Motor neuron (in vitro differentiated cells): ENCODE results near the gene PCK2. TPM values are rescaled to one million over a fixed set of nuclear protein-coding genes. Genes with fewer than 3 reads are reported as not detected.
A peak's percentile ranks its signal among the peaks of the same experiment; 100 is the strongest.
"Not testable (repeated sequence)": the region's sequence is repeated elsewhere in the genome, so short reads cannot be mapped to it uniquely, and the experiment has no call there.

ENCODE experiments used
- ATAC-seq, 8 experiments: fragments of 200-7000 bp; cut with Tn5 transposase; replicated peaks in 6 of 8; 2 replicates each; pipeline ENCODE4 v1.8.0; 2021; ENCODE audit warnings: mild to moderate bottlenecking in 8 of 8, moderate library complexity in 8 of 8
- H3K27ac ChIP-seq, 2 donors: fragments of 250-450 bp; sonication (Bioruptor Pico); 2 replicates each; pipeline ENCODE4 v1.9.0; 2021; ENCODE audit warnings: antibody characterized with exemption in 2 of 2, mild to moderate bottlenecking in 2 of 2, moderate library complexity in 1 of 2
- H3K4me1 ChIP-seq, 2 donors: fragments of 250-450 bp; sonication (Bioruptor Pico); replicated peaks in 1 of 2; 2 replicates each; pipeline ENCODE4 v1.6.1; 2021; ENCODE audit warnings: antibody characterized with exemption in 2 of 2, mild to moderate bottlenecking in 2 of 2, moderate library complexity in 1 of 2
- H3K4me3 ChIP-seq, 5 donors: fragments of 250-450 bp; sonication (Bioruptor Pico); 2 replicates each; pipeline ENCODE4 v1.9.0; 2021; ENCODE audit warnings: antibody characterized with exemption in 5 of 5, mild to moderate bottlenecking in 5 of 5, moderate library complexity in 4 of 5
- WGBS, 10 experiments: fragments of 450-650 bp; shearing (Covaris generic); methylation state at CpG; one replicate each; pipeline ENCODE4 v1.0.0; 2022; 5-methylcytosine and 5-hydroxymethylcytosine counted together
- in situ Hi-C, 9 experiments: fragments of 400-800 bp; cut with MboI; loops; one replicate each; pipeline ENCODE4 v1.15.0; 2021; ENCODE audit warnings: low sequenced_read_pairs in 9 of 9, low pct_unique_long_range_greater_than_20kb in 2 of 9; ENCODE audit not compliant: unreplicated experiment in 9 of 9
- total RNA-seq, 8 experiments: library from RNA; unstranded; fragments of 300-600 nt; gene quantifications; 2 replicates each; pipeline versions ENCODE4 v1.2.3 to v1.2.4, GENCODE V29; 2022

Gene PCK2
- total RNA-seq, 8 experiments from 2014 or later: 7.6 to 66.5 (median 33.2) TPM

- Histone ChIP-seq H3K4me1 (peaks cover 15% of the 10 kb centered on the region in 2 donors), H3K4me3 (no peak overlapping the region), H3K27ac (no peak overlapping the region)
- 88 to 100% (median 90%) methylated on average over 1 to 13 of the region's 16 CpGs; no CpG with 5 or more reads in 5 of the 10 experiments for WGBS, 10 experiments
- ATAC-seq: no peak
- in situ Hi-C loops: no loop called here
Measured at GRCh38 chr14:24098229-24098926, 4.3 kb downstream of the PCK2 start.

DNA sequence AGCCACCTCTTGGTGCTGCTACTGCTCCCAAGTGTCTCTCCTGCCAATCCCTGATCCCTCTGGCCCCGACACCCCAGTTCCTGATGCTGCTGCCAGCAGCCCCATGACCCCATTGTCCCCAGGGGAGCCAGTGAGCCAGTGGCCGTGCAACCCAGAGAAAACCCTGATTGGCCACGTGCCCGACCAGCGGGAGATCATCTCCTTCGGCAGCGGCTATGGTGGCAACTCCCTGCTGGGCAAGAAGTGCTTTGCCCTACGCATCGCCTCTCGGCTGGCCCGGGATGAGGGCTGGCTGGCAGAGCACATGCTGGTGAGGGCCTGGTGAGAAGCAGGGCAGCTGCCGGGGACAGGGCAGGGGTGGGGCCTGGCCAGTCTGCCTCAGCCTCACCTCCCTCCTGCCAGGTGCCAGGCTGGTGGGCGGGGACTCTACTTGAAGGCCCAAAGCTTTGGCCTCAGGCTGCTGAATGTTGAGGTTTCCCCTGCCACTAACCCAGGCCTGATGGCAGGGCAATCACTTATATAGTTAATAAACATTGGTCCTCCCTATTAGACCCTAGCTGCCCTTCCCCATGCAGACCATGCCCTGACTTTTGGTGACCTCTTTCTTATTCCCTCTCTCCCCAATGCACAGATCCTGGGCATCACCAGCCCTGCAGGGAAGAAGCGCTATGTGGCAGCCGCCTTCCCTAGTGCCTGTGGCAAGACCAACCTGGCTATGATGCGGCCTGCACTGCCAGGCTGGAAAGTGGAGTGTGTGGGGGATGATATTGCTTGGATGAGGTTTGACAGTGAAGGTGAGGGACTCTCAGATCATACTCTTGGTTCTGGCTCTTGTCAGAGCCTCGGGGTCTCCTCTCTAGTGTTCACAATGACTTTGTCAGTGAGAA is 5.1 kb downstream of the PCK2 start:
- Histone ChIP-seq H3K4me3 (no peak overlapping the region), H3K4me1 (peaks cover 10 to 11% of the 10 kb centered on the region in 2 donors), H3K27ac (no peak overlapping the region)
- in situ Hi-C loops: no loop called here
- no peak for ATAC-seq
- WGBS, 10 experiments: 76 to 100% (median 92%) methylated on average over 1 to 5 of the region's 17 CpGs; no CpG with 5 or more reads in 5 of the 10 experiments

DNA sequence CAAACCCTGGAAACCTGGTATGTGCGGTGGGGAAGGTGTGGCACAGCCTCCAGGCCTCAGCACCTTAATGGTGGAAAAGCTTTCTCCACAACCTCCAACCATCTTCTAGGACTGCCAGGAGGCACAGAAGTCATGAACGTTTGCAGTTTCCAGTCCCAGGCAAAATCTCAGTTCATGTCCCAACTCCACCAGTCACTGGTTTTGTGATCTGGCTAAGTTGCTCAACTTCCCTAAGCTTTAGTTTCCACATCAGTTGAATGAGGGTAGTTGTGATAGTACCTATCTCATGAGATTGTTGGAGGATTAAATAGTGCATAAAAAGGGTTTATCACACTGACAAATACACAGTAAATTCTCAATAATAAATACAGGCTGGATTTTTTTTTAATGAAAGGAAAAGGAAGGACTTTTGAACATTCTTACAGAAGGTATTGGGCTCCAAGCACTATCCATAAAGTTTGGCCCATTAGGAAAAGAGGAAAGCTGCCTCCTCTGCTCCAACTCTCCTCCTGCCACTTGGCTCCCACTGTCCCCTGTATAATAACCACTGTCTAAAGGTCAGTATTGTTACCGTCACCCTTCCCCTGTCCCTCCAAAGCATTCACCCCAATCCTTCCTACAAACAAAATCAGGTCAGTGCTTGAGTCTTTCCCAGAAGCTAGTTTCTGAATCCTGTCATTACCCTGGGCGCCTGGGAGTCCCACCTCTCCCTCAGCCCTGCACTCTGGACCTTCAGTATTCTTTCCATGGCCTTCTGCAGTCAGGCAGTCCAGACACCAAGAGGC is 6.3 kb downstream of the PCK2 start:
- Histone ChIP-seq H3K4me3 (no peak overlapping the region), H3K4me1 (peaks cover 6 to 7% of the 10 kb centered on the region in 2 donors), H3K27ac (no peak overlapping the region)
- WGBS, 10 experiments: 50 to 100% (median 72%) methylated on average over 1 to 3 of the region's 4 CpGs; no CpG with 5 or more reads in 3 of the 10 experiments
- in situ Hi-C loops: no loop called here
- no peak for ATAC-seq

DNA sequence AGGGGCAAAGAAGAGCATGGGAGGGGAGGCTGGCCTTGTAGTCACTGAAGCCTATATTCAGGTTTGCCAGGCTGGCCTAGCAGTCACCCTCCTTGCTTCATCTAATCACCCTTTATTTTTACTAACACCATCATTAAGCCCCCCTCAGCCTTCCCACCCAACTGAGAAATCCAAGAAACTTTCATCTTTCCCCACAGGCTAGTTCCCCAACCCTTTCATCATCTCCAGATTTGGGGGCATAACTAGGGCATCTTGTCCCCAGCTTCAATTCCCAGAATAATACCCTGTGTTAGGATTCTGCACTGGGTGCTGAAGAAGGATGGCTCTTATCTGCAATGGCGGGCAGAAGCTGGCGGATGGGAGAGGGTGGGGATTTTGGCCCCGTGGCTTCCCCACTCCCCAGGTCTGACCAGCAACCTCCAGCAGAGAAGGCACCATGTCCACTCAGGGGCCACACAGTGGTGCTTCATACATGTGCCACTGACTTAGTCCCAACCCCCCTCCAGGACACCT is 6.9 kb downstream of the PCK2 start:
- WGBS, 10 experiments: 77 to 100% (median 87%) methylated on average over 1 to 3 of the region's 3 CpGs; no CpG with 5 or more reads in 7 of the 10 experiments
- Histone ChIP-seq H3K4me3 (no peak overlapping the region), H3K4me1 (peaks cover 0 to under 1% of the 10 kb centered on the region in 2 donors), H3K27ac (no peak overlapping the region)
- in situ Hi-C loops: no loop called here
- ATAC-seq: no peak

DNA sequence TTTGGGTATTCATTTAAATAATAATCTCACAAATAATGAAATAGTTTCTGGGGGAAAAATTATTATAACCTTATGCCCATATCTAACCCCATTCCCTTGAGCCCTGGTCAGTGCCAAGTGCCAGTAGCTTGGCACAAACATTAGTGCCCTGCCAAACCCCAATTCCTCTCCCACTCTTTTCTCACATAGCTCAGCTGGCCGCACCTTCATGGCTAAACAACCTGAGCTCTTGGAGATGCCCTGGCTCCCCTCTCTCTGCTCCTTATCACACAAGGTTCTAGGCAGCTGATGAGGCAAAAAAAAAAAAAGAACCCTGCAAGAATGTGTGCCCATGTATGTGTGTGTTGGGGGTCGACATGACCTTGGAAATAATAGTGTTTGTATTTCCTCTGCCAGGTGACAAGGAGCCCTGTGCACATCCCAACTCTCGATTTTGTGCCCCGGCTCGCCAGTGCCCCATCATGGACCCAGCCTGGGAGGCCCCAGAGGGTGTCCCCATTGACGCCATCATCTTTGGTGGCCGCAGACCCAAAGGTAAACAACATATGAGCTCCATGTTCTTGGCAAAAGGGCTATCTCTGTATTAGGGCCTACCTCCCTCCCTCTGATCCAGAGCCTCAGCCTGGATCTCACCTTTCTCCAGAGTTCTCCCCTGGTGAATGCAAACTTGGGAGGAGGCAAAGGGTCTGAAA is 8.4 kb downstream of the PCK2 start:
- no peak overlapping the region for H3K4me3 ChIP-seq
- in situ Hi-C loops: no loop called here
- WGBS, 10 experiments: 70 to 100% (median 85%) methylated on average over 1 to 3 of the region's 7 CpGs; no CpG with 5 or more reads in 4 of the 10 experiments
- no peak for ATAC-seq
- no peak overlapping the region for H3K27ac ChIP-seq
- no peaks in the 10 kb centered on the region for H3K4me1 ChIP-seq

- in situ Hi-C loops: no loop called here
- Histone ChIP-seq H3K4me3 (no peak overlapping the region), H3K4me1 (no peaks in the 10 kb centered on the region), H3K27ac (no peak overlapping the region)
- ATAC-seq: no peak
- 71 to 100% (median 87%) methylated on average over 1 to 7 of the region's 13 CpGs; no CpG with 5 or more reads in 6 of the 10 experiments for WGBS, 10 experiments
Measured at GRCh38 chr14:24103451-24103850, 9.3 kb downstream of the PCK2 start.

- 80 to 100% (median 92%) methylated on average over 1 to 8 of the region's 8 CpGs; no CpG with 5 or more reads in 2 of the 10 experiments for WGBS, 10 experiments
- in situ Hi-C loops, H3K4me1 ChIP-seq, H3K27ac ChIP-seq, ATAC-seq, H3K4me3 ChIP-seq: not testable (repeated sequence)
Measured at GRCh38 chr14:24105609-24106239, 11.6 kb downstream of the PCK2 start.

- no peak for ATAC-seq
- in situ Hi-C loops: no loop called here
- no peaks in the 10 kb centered on the region for H3K4me1 ChIP-seq
- WGBS, 10 experiments: 55 to 92% (median 77%) methylated on average over 2 to 4 of the region's 4 CpGs
- no peak overlapping the region for H3K27ac ChIP-seq
- no peak overlapping the region for H3K4me3 ChIP-seq
Measured at GRCh38 chr14:24106672-24107271, 12.7 kb downstream of the PCK2 start.

DNA sequence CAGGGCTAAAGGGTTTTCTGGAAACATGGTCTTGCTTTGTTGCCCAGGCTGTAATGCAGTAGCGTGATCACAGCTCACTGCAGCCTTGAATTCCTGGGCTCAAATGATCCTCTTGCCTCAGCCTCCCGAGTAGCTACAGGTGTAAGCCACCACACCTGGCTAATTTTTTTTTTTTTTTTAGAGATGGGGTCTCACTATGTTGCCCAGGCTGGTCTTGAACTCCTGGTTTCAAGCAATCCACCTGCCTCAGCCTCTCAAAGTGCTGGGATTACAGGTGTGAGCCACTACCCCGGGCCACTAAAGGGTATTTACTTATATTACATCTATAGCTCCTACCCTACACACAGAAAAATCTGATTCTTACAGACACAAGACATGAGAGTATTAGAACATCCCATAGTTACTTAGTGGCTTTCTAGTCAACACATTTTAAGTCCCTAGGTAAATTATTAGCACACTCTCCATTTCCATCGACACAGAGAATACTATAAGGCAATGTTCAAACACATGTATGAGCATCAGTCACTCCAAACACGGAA is 14.3 kb downstream of the PCK2 start:
- no peak overlapping the region for H3K4me3 ChIP-seq
- H3K27ac ChIP-seq: no peak overlapping the region
- in situ Hi-C loops: no loop called here
- WGBS, 10 experiments: 17 to 80% (median 50%) methylated on average over 2 to 5 of the region's 5 CpGs; no CpG with 5 or more reads in 1 of the 10 experiments
- no peaks in the 10 kb centered on the region for H3K4me1 ChIP-seq
- ATAC-seq: peak in 2 of 8 experiments; percentile 15 to 31

- H3K4me3 ChIP-seq: no peak overlapping the region
- H3K4me1 ChIP-seq: no peaks in the 10 kb centered on the region
- ATAC-seq: no peak
- in situ Hi-C loops: no loop called here
- WGBS, 10 experiments: 50 to 95% (median 80%) methylated on average over 2 to 8 of the region's 9 CpGs; no CpG with 5 or more reads in 3 of the 10 experiments
- no peak overlapping the region for H3K27ac ChIP-seq
Measured at GRCh38 chr14:24110060-24110459, 15.9 kb downstream of the PCK2 start.

GRCh38 chr14:24110523-24110922 is 16.4 kb downstream of the PCK2 start:
- H3K27ac ChIP-seq: no peak overlapping the region
- in situ Hi-C loops: no loop called here
- no peak for ATAC-seq
- no peak overlapping the region for H3K4me3 ChIP-seq
- H3K4me1 ChIP-seq: no peaks in the 10 kb centered on the region
- 86 to 100% (median 94%) methylated on average over 1 of the region's 1 CpG; no CpG with 5 or more reads in 2 of the 10 experiments for WGBS, 10 experiments
